ENCODE results near the gene SLC25A36.
"Not testable (repeated sequence)": the region's sequence is repeated elsewhere in the genome, so short reads cannot be mapped to it uniquely, and the experiment has no call there.

SLC25A36 gene

DNA sequence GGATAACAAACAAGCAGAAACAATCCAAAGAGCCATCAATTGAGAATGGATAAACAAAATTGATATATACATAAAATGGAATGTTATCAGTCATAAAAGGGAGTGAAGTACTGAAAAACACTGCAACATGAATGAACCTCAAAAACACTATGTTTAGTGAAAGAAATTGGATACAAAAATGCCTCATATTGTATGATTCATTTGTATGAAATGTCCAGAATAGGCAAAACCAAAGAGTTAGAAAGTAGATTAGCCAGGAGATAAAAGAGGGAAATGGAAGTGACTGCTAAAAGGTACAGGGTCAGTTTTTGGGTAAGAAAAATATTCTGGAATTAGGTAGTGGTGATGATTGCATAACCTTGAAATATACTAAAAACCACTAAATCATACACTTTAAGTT, 9.8 kb upstream of the SLC25A36 start:
- no peak for DNase-seq

GRCh38 chr3:140933109-140933508, 8.5 kb upstream of the SLC25A36 start:
- DNase-seq, result no peak

DNA sequence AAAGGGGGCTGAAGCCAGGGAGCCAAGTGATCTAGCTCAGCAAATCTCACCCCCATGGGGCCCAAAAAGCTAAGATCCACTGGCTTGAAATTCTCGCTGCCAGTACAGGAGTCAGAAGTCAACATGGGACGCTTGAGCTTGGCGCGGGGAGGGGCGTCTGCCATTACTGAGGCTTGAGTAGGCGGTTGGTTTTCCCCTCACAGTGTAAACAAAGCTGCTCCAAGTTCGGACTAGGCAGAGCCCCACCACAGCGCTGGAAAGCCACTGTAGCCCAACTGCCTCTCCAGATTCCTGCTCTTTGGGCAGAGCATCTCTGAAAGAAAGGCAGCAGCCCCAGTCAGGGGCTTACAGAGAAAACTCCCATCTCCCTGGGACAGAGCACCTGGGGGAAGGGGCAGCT, 8.1 kb upstream of the SLC25A36 start:
- no peak for DNase-seq

- DNase-seq, result not testable (repeated sequence)
Observed at GRCh38 chr3:140939305-140939704, 2.3 kb upstream of the SLC25A36 start.

GRCh38 chr3:140941090-140941433, 574 bp upstream of the SLC25A36 start:
- no peak for DNase-seq

GRCh38 chr3:140942221-140943104, 827 bp downstream of the SLC25A36 start:
- peak; percentile 10 to 39 (median 24) for DNase-seq

DNA sequence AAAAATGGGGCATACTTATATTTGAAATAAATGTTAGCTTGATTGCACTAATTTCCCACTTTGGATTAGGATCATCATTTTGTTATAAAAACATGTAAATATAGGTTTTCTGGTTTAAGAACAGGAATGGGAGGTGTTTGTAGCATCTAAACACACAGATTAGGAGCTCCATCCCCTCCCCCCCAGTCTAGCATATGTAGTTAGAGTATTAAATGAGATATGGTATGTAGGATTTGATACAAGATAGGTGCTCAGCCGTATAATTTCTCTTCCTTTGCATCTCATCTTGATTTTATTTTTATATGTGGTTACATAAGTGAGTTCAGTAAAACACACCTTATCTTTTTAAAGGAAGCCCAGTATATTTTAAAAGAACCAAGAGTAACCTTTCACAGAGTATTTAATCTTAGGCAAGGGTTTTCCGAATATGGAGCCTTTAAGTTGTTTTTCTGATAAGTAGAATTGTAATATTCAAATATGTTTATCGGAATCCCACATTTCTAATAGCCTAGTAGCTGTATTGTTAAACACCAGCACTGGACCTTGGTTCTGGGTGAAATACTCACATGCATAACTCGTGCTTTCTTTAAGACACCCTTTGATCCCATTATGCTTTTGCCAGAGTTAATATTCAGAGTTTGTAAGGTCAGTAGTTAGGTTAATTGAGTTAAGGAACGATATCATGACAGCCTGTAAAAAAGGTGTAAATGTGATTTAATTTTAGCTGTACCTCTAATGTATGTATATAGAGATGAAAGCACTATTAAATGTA, 2.3 kb downstream of the SLC25A36 start:
- DNase-seq, result no peak

DNA sequence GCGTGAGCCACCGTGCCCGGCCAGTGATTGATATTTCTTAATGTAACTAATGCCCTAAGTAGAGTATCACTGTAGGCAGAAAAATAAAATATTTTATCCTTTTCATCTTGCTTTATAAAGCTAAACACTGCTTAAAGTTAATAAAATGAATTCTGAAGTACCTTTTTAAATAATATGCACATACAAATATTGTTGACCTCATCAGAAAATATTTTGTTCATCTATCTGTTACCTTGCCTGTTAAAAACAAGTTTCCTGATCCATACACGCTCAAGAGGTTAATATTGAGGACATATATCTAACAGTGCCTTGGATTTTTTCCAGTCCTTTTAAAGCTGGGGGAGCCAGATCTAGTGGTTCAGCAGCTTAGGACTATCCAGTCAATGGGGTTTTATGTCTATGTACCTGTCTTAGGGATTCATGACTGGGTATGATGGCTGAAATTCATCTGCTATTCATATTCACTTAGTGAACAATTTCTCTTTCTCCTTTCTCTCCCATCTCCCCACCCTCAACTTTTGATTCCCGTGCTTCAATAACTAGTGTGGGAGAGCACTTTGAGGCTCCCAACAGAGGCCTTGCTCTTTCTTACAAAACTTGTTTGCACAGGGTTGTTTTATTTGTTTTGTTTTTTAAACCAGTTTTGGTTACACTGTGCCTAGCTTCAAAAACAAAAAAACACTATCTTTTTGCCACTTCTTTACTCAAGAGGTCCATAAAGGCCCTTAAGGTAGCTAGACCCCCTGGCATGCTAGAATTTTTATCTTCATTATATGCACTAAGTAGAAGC, 7.0 kb downstream of the SLC25A36 start:
- no peak for DNase-seq

DNA sequence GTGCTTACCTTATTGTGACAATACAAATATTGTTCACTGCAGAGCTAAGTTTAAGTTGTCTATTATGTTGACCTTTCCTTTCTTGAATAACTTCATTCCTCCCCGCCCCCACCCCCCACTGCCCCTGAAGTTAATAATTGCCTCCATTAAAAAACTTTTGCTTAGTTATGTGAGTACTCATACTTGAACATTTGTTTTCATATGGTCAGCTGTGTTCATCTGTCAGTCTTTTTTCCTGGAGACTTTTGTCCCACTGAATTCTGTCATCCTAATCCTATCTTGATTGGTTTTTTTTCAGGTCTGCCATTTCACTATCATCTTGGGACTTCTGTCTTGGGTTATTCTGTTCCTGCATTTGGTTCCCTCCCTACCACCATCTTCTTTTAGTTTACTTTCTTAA, 8.5 kb downstream of the SLC25A36 start:
- DNase-seq, result no peak

DNA sequence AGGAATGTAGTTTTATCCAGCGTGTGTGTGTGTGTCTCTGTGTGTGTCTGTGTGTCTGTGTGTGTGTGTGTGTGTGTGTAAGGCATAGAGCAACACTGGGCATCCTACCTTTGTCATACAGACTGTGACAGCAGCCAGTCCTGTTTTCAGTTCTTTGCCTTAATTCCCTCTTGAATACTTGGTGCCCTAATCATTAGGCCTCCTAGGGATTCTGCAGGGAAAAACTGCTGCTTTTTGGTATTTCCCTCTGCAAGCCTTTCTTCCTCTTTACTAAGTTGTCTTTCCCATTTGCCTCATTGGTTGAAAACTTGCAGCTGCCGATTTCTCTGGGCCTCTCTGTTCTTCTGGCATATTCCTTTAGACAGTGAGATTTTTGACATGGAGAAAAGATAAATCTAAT, 9.2 kb downstream of the SLC25A36 start:
- no peak for DNase-seq

DNA sequence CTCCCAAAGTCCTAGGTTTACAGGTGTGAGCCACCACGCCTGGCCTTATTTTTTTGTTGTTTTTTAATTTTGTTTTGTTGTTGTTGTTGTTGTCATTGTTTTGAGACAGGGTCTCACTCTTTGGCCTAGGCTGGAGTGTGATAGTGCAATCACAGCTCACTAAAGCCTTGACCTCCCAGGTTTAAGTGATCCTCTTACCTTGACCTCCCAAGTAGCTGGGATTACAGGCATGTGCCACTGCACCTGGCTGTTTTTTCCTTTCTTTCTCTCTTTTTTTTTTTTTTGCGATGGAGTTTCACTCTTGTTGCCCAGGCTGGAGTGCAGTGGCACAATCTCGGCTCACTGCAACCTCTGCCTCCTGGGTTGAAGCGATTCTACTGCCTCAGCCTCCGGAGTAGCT, 10.1 kb downstream of the SLC25A36 start:
- DNase-seq, result not testable (repeated sequence)

DNA sequence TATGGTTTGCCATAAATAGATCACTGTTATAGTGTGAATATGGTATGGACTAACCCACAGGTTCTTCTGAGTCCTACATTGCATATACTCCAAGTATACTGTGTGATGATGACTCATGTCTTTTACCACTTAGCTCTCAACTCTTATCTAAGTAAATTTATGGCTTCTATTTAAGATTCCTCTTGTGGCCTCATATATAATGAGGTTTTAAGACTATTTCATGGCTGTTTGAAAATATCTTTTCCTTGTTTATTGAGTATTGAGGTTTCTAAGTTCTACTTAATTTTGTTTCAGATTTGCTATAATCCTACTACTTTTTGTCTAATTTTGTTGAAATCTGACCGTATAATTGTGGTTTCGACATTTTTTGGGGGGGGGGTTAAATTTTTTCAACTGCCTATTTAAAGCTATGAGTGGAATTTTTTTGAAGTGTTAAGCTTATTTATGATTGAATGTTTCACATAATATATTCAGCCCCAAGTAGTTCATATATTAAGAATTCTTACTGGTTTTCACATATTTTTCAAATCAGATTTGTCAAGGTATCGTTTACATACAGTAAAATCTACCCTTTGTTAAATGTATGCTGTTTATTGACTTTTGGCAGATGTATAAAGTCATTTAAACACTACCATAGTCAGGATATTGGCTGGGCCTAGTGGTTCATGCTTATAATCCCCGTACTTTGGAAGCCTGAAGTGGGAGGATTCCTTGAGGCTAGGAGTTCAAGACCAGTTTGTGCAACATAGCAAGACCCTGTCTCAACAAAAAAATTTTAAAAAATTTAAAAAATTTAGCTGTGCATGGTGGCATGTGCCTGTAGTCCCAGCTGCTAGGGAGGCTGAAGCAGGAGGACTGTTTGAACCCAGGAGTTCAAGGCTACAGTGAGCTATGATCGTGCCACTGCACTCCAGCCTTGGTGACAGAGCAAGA, 11.7 kb downstream of the SLC25A36 start:
- no peak for DNase-seq

DNA sequence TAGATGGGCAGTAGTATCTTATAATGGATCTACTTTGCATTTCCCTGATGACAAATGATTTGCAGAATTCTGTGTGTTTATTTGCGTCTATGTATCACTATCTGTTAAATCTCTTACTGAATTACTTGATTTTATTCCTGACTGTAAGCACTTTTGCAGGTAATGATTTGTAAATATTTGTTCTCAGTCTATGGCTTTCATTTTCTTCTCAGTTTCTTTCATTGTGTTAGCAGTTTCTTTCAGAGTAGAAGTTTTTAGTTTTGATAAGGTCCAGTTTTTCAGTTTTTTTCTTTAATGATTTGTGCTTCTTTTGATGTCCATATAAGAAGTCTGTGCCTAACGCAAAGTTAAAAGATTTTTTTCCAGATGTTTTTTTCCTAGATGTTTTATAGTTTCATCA, 12.9 kb downstream of the SLC25A36 start:
- no peak for DNase-seq

DNA sequence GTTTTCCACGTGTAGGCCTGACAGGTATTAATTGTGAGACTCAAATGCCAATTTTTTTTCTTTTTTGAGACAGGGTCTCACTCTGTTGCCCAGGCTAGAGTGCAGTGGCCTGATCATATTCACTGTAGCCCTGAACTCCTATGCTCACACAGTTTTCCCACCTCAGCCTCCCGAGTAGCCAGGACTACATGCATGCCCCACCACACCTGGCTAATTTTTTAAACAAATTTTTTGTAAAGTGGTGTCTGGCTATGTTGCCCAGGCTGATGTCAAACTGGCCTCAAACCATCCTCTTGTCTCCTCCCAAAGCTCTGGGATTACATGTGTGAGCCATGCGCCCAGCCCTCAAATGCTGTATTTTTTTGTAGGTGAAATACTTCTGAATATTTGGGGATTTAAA, 14.0 kb downstream of the SLC25A36 start:
- DNase-seq, result no peak

- DNase-seq, result no peak
Observed at GRCh38 chr3:140956058-140956835, 14.6 kb downstream of the SLC25A36 start.

DNA sequence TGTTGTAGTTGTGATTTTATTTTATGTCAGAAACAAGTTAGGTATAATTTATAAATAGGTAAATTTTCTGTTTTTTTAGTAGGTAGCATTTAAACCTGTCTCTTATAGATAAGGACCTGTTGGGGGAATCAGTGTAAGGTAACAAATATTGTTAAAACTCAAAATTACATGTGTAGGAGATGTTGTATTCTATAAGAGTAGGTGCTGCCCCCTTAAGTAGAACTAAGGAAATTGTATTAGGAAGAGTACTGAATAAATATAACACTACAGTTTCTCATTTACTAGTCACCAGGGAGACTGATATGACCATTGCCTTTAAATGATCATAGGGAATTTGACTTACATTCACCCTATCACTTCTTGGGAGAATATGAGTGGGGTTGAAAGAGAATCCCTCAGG, 31.2 kb downstream of the SLC25A36 start:
- DNase-seq, result no peak

DNA sequence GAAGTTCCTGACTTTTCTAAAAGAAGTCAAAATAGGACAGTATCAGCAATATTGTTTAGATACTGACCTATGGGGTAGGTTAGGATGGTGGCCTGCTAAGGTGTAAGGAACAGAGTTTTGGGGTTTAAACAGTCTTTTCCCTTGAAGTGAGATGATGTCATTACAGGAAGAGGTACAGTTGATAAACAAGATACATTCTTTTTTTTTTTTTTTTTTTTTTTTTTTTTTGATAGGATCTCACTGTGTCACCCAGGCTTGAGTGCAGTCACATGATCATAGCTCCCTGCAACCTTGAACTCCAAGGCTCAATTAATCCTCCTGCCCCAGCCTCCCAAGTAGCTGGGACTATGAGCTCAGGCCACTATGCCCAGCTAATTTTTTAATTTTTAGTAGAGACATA, 33.3 kb downstream of the SLC25A36 start:
- DNase-seq, result no peak

DNA sequence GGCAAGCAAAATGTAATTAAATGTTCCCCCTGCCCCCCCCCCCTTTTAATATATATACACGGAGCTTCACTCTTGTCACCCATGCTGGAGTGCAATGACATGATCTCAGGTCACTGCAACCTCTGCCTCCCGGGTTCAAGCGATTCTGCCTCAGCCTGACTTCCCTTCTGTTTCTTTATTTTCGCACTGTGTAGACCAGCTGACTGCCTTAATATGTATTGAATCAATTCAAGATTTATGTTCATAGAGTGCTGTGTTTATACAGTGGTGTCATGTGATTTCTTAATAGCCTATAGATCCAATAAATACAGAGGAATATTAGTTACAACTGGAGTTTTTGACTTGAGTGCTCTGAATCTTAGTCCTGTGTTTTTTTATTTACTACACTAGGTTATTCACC, 39.0 kb downstream of the SLC25A36 start:
- DNase-seq, result no peak

DNA sequence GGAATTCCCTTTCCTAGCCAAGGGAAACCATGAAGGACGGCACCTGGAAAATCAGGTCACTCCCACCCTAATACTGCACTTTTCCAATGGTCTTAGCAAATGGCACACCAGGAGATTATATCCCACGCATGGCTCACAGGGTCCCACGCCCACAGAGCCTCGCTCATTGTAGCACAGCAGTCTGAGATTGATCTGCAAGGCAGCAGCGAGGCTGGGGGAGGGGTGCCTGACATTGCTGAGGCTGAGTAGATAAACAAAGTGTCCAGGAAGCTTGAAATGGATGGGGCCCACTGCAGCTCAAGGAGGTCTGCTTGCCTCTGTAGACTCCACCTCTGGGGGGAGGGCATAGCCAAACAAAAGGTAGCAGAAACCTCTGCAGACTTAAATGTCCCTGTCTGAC, 46.2 kb downstream of the SLC25A36 start:
- not testable (repeated sequence) for DNase-seq

GRCh38 chr3:140994316-140994715, 52.7 kb downstream of the SLC25A36 start:
- DNase-seq, result no peak

DNA sequence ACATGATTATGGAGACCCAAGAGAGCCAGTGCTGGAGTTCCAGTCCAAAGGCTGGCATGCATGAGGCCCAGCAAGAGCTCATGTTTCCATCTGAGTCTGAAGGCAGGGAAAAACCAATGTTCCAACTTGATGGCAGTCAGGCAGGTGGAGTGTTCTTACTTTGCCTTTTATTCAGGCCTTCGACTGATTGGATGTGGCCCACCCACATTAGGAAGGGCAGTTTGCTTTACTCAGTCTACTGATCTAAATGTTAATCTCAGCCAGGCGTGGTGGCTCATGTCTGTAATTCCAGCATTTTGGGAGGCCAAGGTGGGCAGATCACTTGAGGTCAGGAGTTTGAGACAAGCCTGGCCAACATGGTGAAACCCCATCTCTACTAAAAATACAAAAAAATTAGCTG, 53.2 kb downstream of the SLC25A36 start:
- DNase-seq, result not testable (repeated sequence)

- no peak for DNase-seq
Observed at GRCh38 chr3:140995881-140996280, 54.2 kb downstream of the SLC25A36 start.

Data from activated naive CD4-positive, alpha-beta T cell (primary cell).